Heart right ventricle (tissue), 16 donors: Measurements from ENCODE around the gene TTPAL. TPM values are rescaled to one million over a fixed set of nuclear protein-coding genes. Genes with fewer than 3 reads are reported as not detected.
A peak's percentile ranks its signal among the peaks of the same experiment; 100 is the strongest.

ENCODE experiments used
- ATAC-seq, 8 donors: fragments of 200-7000 bp; cut with Tn5 transposase; one replicate each; pipeline ENCODE4 v1.9.1; 2020; ENCODE audit warnings: mild to moderate bottlenecking in 8 of 8, moderate library complexity in 8 of 8, moderate number of reproducible peaks in 1 of 8
- DNase-seq, 2 donors: peaks; one replicate each; pipeline ENCODE4 v3.0.0-alpha.2; 2020
- H3K27ac ChIP-seq, 10 donors: fragments of 200-600 bp; sonication (generic) in 2 of 10; one replicate each; pipeline versions ENCODE4 v1.5.0 to v1.8.0; 2020 to 2022; ENCODE audit warnings: mild to moderate bottlenecking in 3 of 10
- H3K27me3 ChIP-seq, 7 donors: fragments of 200-600 bp; one replicate each; pipeline ENCODE4 v1.8.0; 2021 to 2022; ENCODE audit warnings: mild to moderate bottlenecking in 2 of 7
- H3K36me3 ChIP-seq, 9 donors: fragments of 200-600 bp; sonication (generic) in 1 of 9; one replicate each; pipeline versions ENCODE4 v1.5.0 to v1.8.0; 2020 to 2022; ENCODE audit warnings: mild to moderate bottlenecking in 2 of 9
- H3K4me1 ChIP-seq, 9 donors: fragments of 200-600 bp; sonication (generic) in 1 of 9; one replicate each; pipeline versions ENCODE4 v1.5.0 to v1.8.0; 2020 to 2022; ENCODE audit warnings: mild to moderate bottlenecking in 4 of 9
- H3K4me3 ChIP-seq, 10 donors: fragments of 200-600 bp; sonication (generic) in 2 of 10; one replicate each; pipeline versions ENCODE4 v1.5.0 to v1.8.0; 2020 to 2022; ENCODE audit warnings: mild to moderate bottlenecking in 7 of 10, moderate library complexity in 2 of 10
- H3K9me3 ChIP-seq, 11 donors: fragments of 200-600 bp in 10 of 11; sonication (generic) in 2 of 11; one replicate each; pipeline versions ENCODE4 v1.5.0 to v1.8.0; 2013 to 2022; ENCODE audit warnings: mild to moderate bottlenecking in 2 of 11, control low read depth in 1 of 11, moderate library complexity in 1 of 11
- CTCF ChIP-seq, 9 donors: fragments of 200-600 bp; sonication (generic) in 2 of 9; IDR thresholded peaks; one replicate each; pipeline versions ENCODE4 v1.5.0 to v1.8.0; 2021 to 2022; ENCODE audit warnings: antibody characterized with exemption in 9 of 9, mild to moderate bottlenecking in 5 of 9, moderate library complexity in 1 of 9
- WGBS, 2 donors: extraction: QIAGEN DNeasy Blood & Tissue Kit; methylation state at CpG; one replicate each; pipeline ENCODE4 v1.1.7; 2013; ENCODE audit warnings: inconsistent platforms in 1 of 2; 5-methylcytosine and 5-hydroxymethylcytosine counted together
- intact Hi-C, 10 donors: fragments of 100-400 bp; cut with DNase I; formaldehyde crosslinking; loops; one replicate each; pipeline versions ENCODE4 v1.11.1 to v1.14.2; 2022
- polyA plus RNA-seq, 2 donors: library from polyadenylated mRNA; stranded (reverse); fragments of 200-250 nt; gene quantifications; one replicate each; pipeline ENCODE4 v1.2.3, GENCODE V29; 2013
- total RNA-seq, 10 donors: library from RNA; stranded (reverse); fragmentation: NEBNext Ultra II Directional in 3 of 10; extraction: Animal tissue kit (Norgen Biotek cat#: 25700) in 3 of 10; gene quantifications; one replicate each; pipeline versions ENCODE4 v1.2.1 to v1.2.4, GENCODE V29; 2021 to 2023
- donor health status: Arrhythmogenic right ventricular cardiomyopathy.
- donor health status: ischemic (EF 13 %, LVEDD 7.1; RV severe dilation, severe dysfunction).
- donor health status: healthy with polysubstance abuse.
- donor health status: DM: no; HTN: yes; CAD: no.
- donor health status: DM: no; HTN: no; CAD: no.
- donor health status: ischemic (EF 25% LVEDD 6.9; RV normal size, moderate dysfunction).
- donor health status: ischemic (EF 25% LVEDD 5.7; RV mildly dilated, moderate dysfunction).
- donor health status: healthy.
- donor health status: DM: yes; HTN: yes; CAD: no.
- donor health status: Ischemic cardiomyopathy.
- donor health status: ischemic (EF 35%, LVEDD 5.7; RV mildly dilated, moderate dysfunction).
- donor health status: nonischemic (EF 11% LVEDD 7.7; RV severe dilation, severe dysfunction).
- donor health status: DM: yes; HTN: yes; CAD: no.
- donor health status: PGD.
- donor health status: ischemic (EF 29% LVEDD 5.4; RV normal size, mild dysfunction).
- donor health status: nonischemic (EF 23%, LVEDD 6.1; RV moderate dilation, normal function).

Gene TTPAL
- total and polyA plus RNA-seq, 12 donors, result 2.3 to 7.3 (median 4.2) TPM

GRCh38 chr20:44457016-44457415, 18.7 kb upstream of the TTPAL start:
- no peaks in the 10 kb centered on the region for H3K27me3 ChIP-seq
- H3K36me3 ChIP-seq, result no peaks in the 10 kb centered on the region
- TF ChIP-seq CTCF (IDR thresholded peaks at IDR 0.05), result no peak
- no peak for ATAC-seq
- WGBS, 2 donors, result 55 to 57% methylated on average over 6 of the region's 6 CpGs
- no peak for DNase-seq
- no peak overlapping the region for H3K27ac ChIP-seq
- no peaks in the 10 kb centered on the region for H3K9me3 ChIP-seq
- H3K4me1 ChIP-seq, result peaks cover 0 to 8% (median 0%) of the 10 kb centered on the region in 9 donors
- intact Hi-C loops, result loop anchor here in 3 of 10 donors (5.0 kb wide), 2 partner anchors 65 to 70 kb away; no protein-coding TSS in a partner anchor
- no peak overlapping the region for H3K4me3 ChIP-seq

- WGBS, 2 donors, result 77% methylated on average over 2 of the region's 2 CpGs
- peaks cover 0 to 8% (median 0%) of the 10 kb centered on the region in 9 donors for H3K4me1 ChIP-seq
- TF ChIP-seq CTCF (IDR thresholded peaks at IDR 0.05), result no peak
- no peak overlapping the region for H3K27ac ChIP-seq
- H3K27me3 ChIP-seq, result no peaks in the 10 kb centered on the region
- no peak for ATAC-seq
- no peak overlapping the region for H3K4me3 ChIP-seq
- intact Hi-C loops, result loop anchor here in 3 of 10 donors (5.0 kb wide), 2 partner anchors 67 to 72 kb away; no protein-coding TSS in a partner anchor
- no peak for DNase-seq
- no peaks in the 10 kb centered on the region for H3K36me3 ChIP-seq
- no peaks in the 10 kb centered on the region for H3K9me3 ChIP-seq
These were observed 16.4 kb upstream of the TTPAL start for GRCh38 chr20:44459271-44459670.

- Histone ChIP-seq H3K4me3 (no peak overlapping the region), H3K27me3 (no peaks in the 10 kb centered on the region), H3K9me3 (no peaks in the 10 kb centered on the region), H3K36me3 (no peaks in the 10 kb centered on the region), H3K4me1 (no peaks in the 10 kb centered on the region), H3K27ac (no peak overlapping the region)
- peak in 1 of 8 donors; percentile 42 for ATAC-seq
- no peak for DNase-seq
- peak in 8 of 9 donors; percentile 7 to 60 (median 42) for TF ChIP-seq CTCF (IDR thresholded peaks at IDR 0.05)
- WGBS, 2 donors, result 12 to 21% methylated on average over 3 of the region's 3 CpGs
- intact Hi-C loops, result loop anchor here in 8 of 10 donors (2.0 to 10.0 kb wide), 6 partner anchors 73 to 248 kb away; partner anchors contain the start of genes OSER1 (in 3 of the 8) and FITM2 (in 1 of the 8)
These were observed 14.9 kb upstream of the TTPAL start for GRCh38 chr20:44460795-44461141.

GRCh38 chr20:44461142-44461802, 14.4 kb upstream of the TTPAL start:
- H3K9me3 ChIP-seq, result no peaks in the 10 kb centered on the region
- no peaks in the 10 kb centered on the region for H3K36me3 ChIP-seq
- ATAC-seq (no peak), DNase-seq (no peak)
- no peak overlapping the region for H3K27ac ChIP-seq
- TF ChIP-seq CTCF (IDR thresholded peaks at IDR 0.05), result peak in 2 of 9 donors; percentile 1 to 3
- no peaks in the 10 kb centered on the region for H3K4me1 ChIP-seq
- H3K4me3 ChIP-seq, result no peak overlapping the region
- H3K27me3 ChIP-seq, result no peaks in the 10 kb centered on the region
- intact Hi-C loops, result loop anchor here in 8 of 10 donors (2.0 to 10.0 kb wide), 6 partner anchors 74 to 249 kb away; partner anchors contain the start of genes OSER1 (in 3 of the 8) and FITM2 (in 1 of the 8)
- 77 to 78% methylated on average over 6 of the region's 6 CpGs for WGBS, 2 donors
